NCI-H226 (cell line): ENCODE measurements around the gene RAB17.
A peak's percentile ranks its signal among the peaks of the same experiment; 100 is the strongest.
"Not testable (repeated sequence)": the region's sequence is repeated elsewhere in the genome, so short reads cannot be mapped to it uniquely, and the experiment has no call there.

ENCODE experiments used
- DNase-seq: peaks from one replicate; pipeline ENCODE4 v3.0.0-alpha.2; 2015

Gene RAB17

DNA sequence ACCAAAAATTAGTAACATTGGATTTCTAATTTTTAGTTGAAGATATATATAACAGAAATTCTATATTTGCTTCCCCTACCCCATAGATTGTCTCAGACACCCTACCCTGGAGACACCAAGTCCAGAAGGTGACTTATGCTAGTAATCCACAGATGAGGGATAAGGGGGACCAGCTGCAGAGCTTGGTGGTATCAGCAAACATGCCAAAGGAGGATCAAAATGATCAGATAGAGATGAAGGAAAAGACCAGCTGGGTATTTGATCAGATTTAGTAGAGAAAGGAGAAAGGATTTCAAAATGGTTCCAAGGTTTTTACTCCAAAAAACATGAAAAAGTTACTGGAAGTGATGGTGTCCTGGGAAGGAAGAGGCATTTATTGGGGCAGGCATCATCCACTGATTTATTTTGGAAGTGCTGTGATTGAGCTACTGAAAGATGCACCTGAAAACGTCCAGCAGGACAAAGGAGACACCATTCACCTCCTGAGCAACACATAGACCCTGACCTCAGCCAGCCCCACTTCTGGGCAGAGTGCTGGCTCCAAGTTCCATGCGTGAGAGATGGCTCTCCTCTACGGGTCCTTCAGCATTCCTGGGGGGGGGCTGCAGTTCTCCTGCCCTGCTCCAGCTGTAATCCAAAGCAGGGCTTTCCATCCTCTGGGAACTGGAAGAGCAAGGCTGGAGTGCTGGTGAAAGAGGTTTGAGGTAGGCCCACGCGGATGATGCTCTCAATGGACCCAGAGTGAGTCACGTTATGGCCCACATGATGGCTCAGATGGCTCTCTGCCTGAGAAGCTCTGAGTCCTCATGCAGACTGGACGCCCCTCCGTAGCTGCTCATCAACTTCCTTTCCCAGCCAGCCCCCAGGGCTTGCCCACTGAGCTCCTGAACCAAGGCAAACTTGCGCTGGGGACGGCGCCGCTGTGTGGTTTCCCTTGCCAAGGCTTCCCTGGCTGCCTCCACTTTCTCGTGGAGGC lies 33.2 kb upstream of the RAB17 start:
- no peak for DNase-seq

DNA sequence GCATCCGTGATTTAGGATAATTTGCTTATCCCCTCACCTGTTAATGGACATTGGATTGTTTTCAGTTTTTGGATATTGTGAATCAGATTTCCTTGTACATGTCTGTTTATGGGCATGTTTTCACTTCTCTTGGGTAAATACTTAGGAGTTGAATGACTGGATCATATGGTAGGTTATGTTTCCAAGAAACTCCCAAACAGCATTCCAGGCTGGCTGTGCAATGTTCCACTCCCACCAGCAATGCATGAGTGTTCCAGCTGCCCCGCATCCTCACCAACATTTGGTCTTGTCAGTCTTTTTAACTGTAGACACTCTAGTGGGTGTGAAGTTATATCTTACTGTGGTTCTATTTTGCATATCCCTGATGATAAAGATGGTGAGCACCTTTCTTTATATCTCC lies 27.9 kb upstream of the RAB17 start:
- peak; percentile 83 for DNase-seq

DNA sequence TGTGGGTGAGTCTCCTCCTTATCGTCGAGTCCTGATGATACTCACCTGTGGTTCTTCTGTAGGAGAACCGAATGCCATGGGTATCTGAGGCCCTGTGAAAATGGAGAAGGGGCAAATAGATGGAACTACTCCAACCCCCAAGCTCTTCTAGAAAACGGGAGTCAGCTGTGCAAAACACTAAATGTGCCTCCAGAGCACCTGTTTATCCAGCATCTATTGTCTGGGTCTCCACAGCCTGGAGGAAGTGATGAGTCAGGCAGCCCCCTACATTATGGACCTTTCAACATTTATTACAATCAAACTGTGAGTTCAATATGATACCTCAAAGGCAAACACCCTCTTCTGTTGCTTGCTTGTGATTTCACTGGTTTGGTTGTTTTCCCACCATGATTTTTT lies 27.1 kb upstream of the RAB17 start:
- peak; percentile 0 for DNase-seq

- no peak for DNase-seq
Measured at GRCh38 chr2:237616734-237617586, 26.4 kb upstream of the RAB17 start.

- DNase-seq, result no peak
Measured at GRCh38 chr2:237616373-237616733, 25.8 kb upstream of the RAB17 start.

GRCh38 chr2:237615631-237616249 lies 25.2 kb upstream of the RAB17 start:
- no peak for DNase-seq

GRCh38 chr2:237614151-237614720 lies 23.7 kb upstream of the RAB17 start:
- DNase-seq, result peak; percentile 99

DNA sequence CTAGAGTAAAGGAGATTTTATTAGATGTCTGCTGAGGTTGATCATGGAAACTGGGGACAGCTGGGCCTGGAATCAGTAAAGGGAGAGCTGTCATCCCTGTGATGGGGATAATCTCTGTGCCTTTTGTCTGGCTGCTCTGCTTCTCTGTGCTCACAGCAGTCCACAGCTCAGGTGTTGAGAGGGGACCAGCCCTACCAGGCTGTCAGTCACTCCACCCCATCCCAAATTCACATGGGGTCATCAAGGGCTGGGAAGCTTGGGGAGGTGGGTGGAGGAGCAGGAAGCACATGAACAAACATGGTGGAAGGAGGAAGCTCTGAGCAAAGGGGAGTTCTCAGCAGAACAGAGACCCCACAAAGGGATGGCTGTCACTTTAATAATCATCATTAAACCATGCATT lies 23.1 kb upstream of the RAB17 start:
- no peak for DNase-seq

- no peak for DNase-seq
Measured at GRCh38 chr2:237612527-237613357, 22.2 kb upstream of the RAB17 start.

- not testable (repeated sequence) for DNase-seq
Measured at GRCh38 chr2:237606522-237606921, 16.0 kb upstream of the RAB17 start.

- DNase-seq, result peak; percentile 43
Measured at GRCh38 chr2:237604960-237605359, 14.4 kb upstream of the RAB17 start.

- no peak for DNase-seq
Measured at GRCh38 chr2:237604391-237604790, 13.9 kb upstream of the RAB17 start.

DNA sequence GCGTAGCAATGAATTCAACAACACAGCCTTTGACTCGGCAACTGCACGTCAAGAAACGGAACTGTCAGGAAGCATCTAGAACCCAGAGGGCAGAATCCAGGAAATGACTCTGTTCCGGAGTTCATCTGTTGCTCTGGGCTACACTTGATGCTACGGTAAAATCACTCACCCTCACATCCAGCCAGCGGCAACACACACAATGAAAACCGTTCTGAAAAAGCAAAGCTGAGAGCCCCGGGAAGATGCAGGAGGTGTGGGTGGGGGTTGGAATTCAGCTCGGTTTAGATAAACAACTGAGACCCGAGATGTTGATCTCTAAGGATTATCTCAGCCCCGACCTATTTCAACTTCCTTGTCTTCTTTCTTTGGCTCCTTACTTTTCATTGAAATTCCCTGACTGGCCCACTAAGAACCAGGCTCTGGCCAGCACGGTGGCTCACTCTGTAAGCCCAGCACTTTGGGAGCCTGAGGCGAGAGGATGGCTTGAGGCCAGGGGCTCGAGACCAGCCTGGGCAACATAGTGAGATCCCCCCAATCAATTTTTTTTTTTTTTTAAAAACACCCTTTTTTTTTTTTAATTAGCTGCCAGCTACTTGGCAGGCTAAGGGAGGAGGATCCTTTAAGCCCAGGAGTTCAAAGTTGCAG lies 13.3 kb upstream of the RAB17 start:
- DNase-seq, result peak; percentile 20

- no peak for DNase-seq
Measured at GRCh38 chr2:237603049-237603717, 12.6 kb upstream of the RAB17 start.

- DNase-seq, result no peak
Measured at GRCh38 chr2:237602409-237602808, 11.9 kb upstream of the RAB17 start.

GRCh38 chr2:237601453-237602116 lies 11.1 kb upstream of the RAB17 start:
- DNase-seq, result no peak

- no peak for DNase-seq
Measured at GRCh38 chr2:237600205-237600846, 9.8 kb upstream of the RAB17 start.

DNA sequence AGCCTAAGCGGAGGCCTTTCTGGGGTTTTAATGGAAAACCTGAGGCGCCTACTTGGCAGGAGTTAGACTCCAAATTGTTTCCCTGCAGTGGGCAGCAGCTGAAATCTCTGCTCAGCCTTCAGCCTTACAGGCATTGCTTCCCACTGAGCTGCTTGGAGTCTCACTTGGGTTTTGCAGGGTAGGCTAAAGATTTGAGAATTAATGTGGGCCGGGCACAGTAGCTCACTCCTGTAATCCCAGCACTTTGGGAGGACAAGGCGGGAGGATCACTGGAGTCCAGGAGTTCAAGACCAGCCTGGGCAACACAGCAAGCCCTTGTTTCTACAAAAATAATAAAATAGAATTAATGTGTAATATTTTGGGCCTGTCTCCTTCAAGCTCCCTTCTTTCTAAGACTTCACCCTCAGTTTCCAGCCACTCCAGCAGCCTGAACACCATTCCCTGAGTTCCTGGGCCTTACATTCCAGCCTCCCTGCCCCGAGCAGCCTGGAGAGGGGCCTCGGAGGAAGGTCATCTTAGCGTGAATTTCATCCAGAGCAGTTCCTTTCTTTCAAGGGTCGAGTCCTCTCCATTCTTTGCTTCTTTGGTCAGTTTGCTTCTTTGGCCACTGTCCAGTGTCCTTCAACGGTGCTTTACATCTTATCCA lies 9.1 kb upstream of the RAB17 start:
- no peak for DNase-seq

DNA sequence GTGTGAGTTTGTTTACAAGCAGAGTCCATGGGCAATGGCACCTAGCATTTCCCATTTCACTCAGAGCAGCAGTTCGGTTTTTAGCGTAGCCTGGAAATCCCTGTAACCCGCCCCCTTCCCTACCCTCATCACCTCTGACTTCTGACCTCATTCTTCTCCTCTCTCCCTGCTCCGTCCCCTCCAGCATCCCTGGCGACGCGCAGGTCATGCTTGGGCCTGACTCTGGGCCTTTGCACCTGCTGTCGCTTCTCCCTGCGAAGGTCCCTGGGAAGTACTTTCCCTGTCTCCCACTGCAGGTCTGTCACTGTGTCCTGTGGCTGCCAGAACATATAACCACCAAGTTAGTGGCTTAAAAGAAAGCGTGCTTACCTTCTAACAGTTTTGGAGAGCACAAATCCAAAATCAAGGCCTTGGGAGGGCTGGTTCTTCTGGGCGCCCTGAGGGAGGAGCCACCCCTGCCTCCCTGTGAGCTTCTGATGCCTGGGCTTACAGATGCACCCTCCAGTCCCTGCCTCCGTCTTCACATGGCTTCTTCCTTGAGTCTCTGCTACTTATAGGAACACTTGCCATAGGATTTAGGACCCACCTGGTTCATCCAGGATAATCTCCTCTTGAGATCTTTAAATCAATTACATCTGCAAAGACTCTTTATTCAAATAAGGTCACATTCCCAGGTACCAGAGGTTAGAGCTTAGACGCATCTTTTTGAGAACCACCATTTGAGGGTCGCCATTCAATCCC lies 8.1 kb upstream of the RAB17 start:
- no peak for DNase-seq
